Measurements from ENCODE around the gene TUBB4A. TPM values are rescaled to one million over a fixed set of nuclear protein-coding genes. Genes with fewer than 3 reads are reported as not detected.

The TUBB4A gene
- total RNA-seq, 3 donors from 2014 or later = 4.8 to 9.2 (median 7.8) TPM

GRCh38 chr19:6459262-6460098 lies 42.6 kb downstream of the TUBB4A start, which contains the start of gene SLC25A23:
Gene SLC25A23, minus strand, starts transcription at chr19:6459792. Its CDS starts 164 bp downstream, at chr19:6459628.
- peak within 1 kb of the TSS; percentile 89 for H3K4me3 Mint-ChIP-seq
- peak; percentile 27 to 29 for ATAC-seq
- peak; percentile 49 for DNase-seq
- H3K27me3 Mint-ChIP-seq (ENCODE audit: low read depth) = no peaks in the 10 kb centered on the region
- peaks cover 20% of the 10 kb centered on the region for H3K36me3 Mint-ChIP-seq (ENCODE audit: insufficient read depth)
- no peaks in the 10 kb centered on the region for H3K9me3 Mint-ChIP-seq
- peaks cover 20% of the 10 kb centered on the region for H3K4me1 Mint-ChIP-seq (ENCODE audit: low read depth)

GRCh38 chr19:6458695-6459261 lies 43.3 kb downstream of the TUBB4A start:
- Mint-ChIP-seq H3K4me1 (ENCODE audit: low read depth) (peaks cover 18% of the 10 kb centered on the region), H3K36me3 (ENCODE audit: insufficient read depth) (peaks cover 25% of the 10 kb centered on the region), H3K9me3 (no peaks in the 10 kb centered on the region), H3K4me3 (peak overlapping the region; percentile 83), H3K27me3 (ENCODE audit: low read depth) (no peaks in the 10 kb centered on the region)
- no peak for ATAC-seq
- DNase-seq = no peak

GRCh38 chr19:6457958-6458694 lies 44.0 kb downstream of the TUBB4A start:
- DNase-seq (no peak), ATAC-seq (no peak)
- Mint-ChIP-seq H3K36me3 (ENCODE audit: insufficient read depth) (peaks cover 27% of the 10 kb centered on the region), H3K9me3 (no peaks in the 10 kb centered on the region), H3K27me3 (ENCODE audit: low read depth) (no peaks in the 10 kb centered on the region), H3K4me1 (ENCODE audit: low read depth) (peaks cover 17% of the 10 kb centered on the region), H3K4me3 (peak overlapping the region; percentile 83)

GRCh38 chr19:6455924-6456323 lies 46.2 kb downstream of the TUBB4A start:
- H3K27me3 Mint-ChIP-seq (ENCODE audit: low read depth) = no peaks in the 10 kb centered on the region
- H3K4me1 Mint-ChIP-seq (ENCODE audit: low read depth) = peaks cover 14% of the 10 kb centered on the region
- DNase-seq (no peak), ATAC-seq (no peak)
- no peak overlapping the region for H3K4me3 Mint-ChIP-seq
- no peaks in the 10 kb centered on the region for H3K9me3 Mint-ChIP-seq
- peaks cover 35% of the 10 kb centered on the region for H3K36me3 Mint-ChIP-seq (ENCODE audit: insufficient read depth)

- H3K4me3 Mint-ChIP-seq = no peak overlapping the region
- H3K9me3 Mint-ChIP-seq = no peaks in the 10 kb centered on the region
- ATAC-seq = no peak
- DNase-seq = no peak
- peaks cover 36% of the 10 kb centered on the region for H3K36me3 Mint-ChIP-seq (ENCODE audit: insufficient read depth)
- no peaks in the 10 kb centered on the region for H3K27me3 Mint-ChIP-seq (ENCODE audit: low read depth)
- H3K4me1 Mint-ChIP-seq (ENCODE audit: low read depth) = peaks cover 8% of the 10 kb centered on the region
Observed at GRCh38 chr19:6453951-6454565, 48.1 kb downstream of the TUBB4A start.

GRCh38 chr19:6452899-6453298 lies 49.2 kb downstream of the TUBB4A start:
- DNase-seq (no peak), ATAC-seq (no peak)
- Mint-ChIP-seq H3K9me3 (no peaks in the 10 kb centered on the region), H3K4me3 (no peak overlapping the region), H3K4me1 (ENCODE audit: low read depth) (no peaks in the 10 kb centered on the region), H3K27me3 (ENCODE audit: low read depth) (no peaks in the 10 kb centered on the region), H3K36me3 (ENCODE audit: insufficient read depth) (peaks cover 36% of the 10 kb centered on the region)

- ATAC-seq = no peak
- peaks cover 36% of the 10 kb centered on the region for H3K36me3 Mint-ChIP-seq (ENCODE audit: insufficient read depth)
Observed at GRCh38 chr19:6452223-6452614, 49.9 kb downstream of the TUBB4A start.

GRCh38 chr19:6451583-6452222 lies 50.4 kb downstream of the TUBB4A start:
- no peaks in the 10 kb centered on the region for H3K9me3 Mint-ChIP-seq
- peaks cover 38% of the 10 kb centered on the region for H3K36me3 Mint-ChIP-seq (ENCODE audit: insufficient read depth)
- no peaks in the 10 kb centered on the region for H3K4me1 Mint-ChIP-seq (ENCODE audit: low read depth)
- DNase-seq (no peak), ATAC-seq (no peak)
- no peak overlapping the region for H3K4me3 Mint-ChIP-seq
- H3K27me3 Mint-ChIP-seq (ENCODE audit: low read depth) = no peaks in the 10 kb centered on the region

More at GRCh38 chr19:6452223-6452614, 49.9 kb downstream of the TUBB4A start:
- no peaks in the 10 kb centered on the region for H3K4me1 Mint-ChIP-seq (ENCODE audit: low read depth)
- no peak overlapping the region for H3K4me3 Mint-ChIP-seq
- DNase-seq = no peak
- no peaks in the 10 kb centered on the region for H3K9me3 Mint-ChIP-seq
- H3K27me3 Mint-ChIP-seq (ENCODE audit: low read depth) = no peaks in the 10 kb centered on the region

- H3K9me3 Mint-ChIP-seq = peaks cover 2% of the 10 kb centered on the region
Observed at GRCh38 chr19:6450166-6450565, 51.9 kb downstream of the TUBB4A start.

GRCh38 chr19:6448045-6448444 lies 54.1 kb downstream of the TUBB4A start:
- Mint-ChIP-seq H3K27me3 (ENCODE audit: low read depth) (no peaks in the 10 kb centered on the region), H3K4me1 (ENCODE audit: low read depth) (no peaks in the 10 kb centered on the region), H3K4me3 (no peak overlapping the region), H3K36me3 (ENCODE audit: insufficient read depth) (peaks cover 17% of the 10 kb centered on the region), H3K9me3 (peaks cover 2% of the 10 kb centered on the region)
- ATAC-seq (no peak), DNase-seq (no peak)

More at GRCh38 chr19:6450166-6450565, 51.9 kb downstream of the TUBB4A start:
- DNase-seq (no peak), ATAC-seq (no peak)
- Mint-ChIP-seq H3K4me1 (ENCODE audit: low read depth) (no peaks in the 10 kb centered on the region), H3K4me3 (no peak overlapping the region), H3K36me3 (ENCODE audit: insufficient read depth) (peaks cover 31% of the 10 kb centered on the region), H3K27me3 (ENCODE audit: low read depth) (no peaks in the 10 kb centered on the region)

GRCh38 chr19:6446452-6446851 lies 55.7 kb downstream of the TUBB4A start:
- DNase-seq = no peak
- ATAC-seq = no peak
- no peak overlapping the region for H3K4me3 Mint-ChIP-seq
- peaks cover 10% of the 10 kb centered on the region for H3K36me3 Mint-ChIP-seq (ENCODE audit: insufficient read depth)
- H3K27me3 Mint-ChIP-seq (ENCODE audit: low read depth) = no peaks in the 10 kb centered on the region
- H3K4me1 Mint-ChIP-seq (ENCODE audit: low read depth) = no peaks in the 10 kb centered on the region
- peaks cover 2% of the 10 kb centered on the region for H3K9me3 Mint-ChIP-seq

All from activated T-cell treated with anti-CD3 and anti-CD28 coated beads, Interleukin-2, amount 50 U/mL, for 4 hours (primary cell).